ENCODE measurements around the gene SLCO4A1.

- TF ChIP-seq, protein P1, sequence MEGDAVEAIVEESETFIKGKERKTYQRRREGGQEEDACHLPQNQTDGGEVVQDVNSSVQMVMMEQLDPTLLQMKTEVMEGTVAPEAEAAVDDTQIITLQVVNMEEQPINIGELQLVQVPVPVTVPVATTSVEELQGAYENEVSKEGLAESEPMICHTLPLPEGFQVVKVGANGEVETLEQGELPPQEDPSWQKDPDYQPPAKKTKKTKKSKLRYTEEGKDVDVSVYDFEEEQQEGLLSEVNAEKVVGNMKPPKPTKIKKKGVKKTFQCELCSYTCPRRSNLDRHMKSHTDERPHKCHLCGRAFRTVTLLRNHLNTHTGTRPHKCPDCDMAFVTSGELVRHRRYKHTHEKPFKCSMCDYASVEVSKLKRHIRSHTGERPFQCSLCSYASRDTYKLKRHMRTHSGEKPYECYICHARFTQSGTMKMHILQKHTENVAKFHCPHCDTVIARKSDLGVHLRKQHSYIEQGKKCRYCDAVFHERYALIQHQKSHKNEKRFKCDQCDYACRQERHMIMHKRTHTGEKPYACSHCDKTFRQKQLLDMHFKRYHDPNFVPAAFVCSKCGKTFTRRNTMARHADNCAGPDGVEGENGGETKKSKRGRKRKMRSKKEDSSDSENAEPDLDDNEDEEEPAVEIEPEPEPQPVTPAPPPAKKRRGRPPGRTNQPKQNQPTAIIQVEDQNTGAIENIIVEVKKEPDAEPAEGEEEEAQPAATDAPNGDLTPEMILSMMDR (IDR thresholded peaks at IDR 0.05): no peak
- no peak for TF ChIP-seq POLR2A (IDR thresholded peaks at IDR 0.05)
Observed at GRCh38 chr20:62699296-62699695, 57.0 kb downstream of the SLCO4A1 start.

Measured in esophagus squamous epithelium (tissue), 4 donors.